Panc1 (cell line): Measurements from ENCODE around the gene GSTM5. TPM values are rescaled to one million over a fixed set of nuclear protein-coding genes. Genes with fewer than 3 reads are reported as not detected.

Experiments used
- ATAC-seq: fragments of 200-7000 bp; cut with Tn5 transposase; 2 replicates; pipeline ENCODE4 v1.9.1; 2020; ENCODE audit warnings: mild to moderate bottlenecking, moderate library complexity
- BruUV-seq: library from RNA; stranded (reverse); fragments of 400-500 nt; replicated peaks from 2 replicates; lab custom pipeline; 2021; lab: Mats Ljungman, UMichigan
- CTCF ChIA-PET: fragments of 300-600 bp; sonication (Branson Sonifier 250); formaldehyde crosslinking; loops from one replicate; lab custom pipeline; 2022; ENCODE audit warnings: antibody characterized with exemption; lab: Charles Lee
- POLR2A ChIA-PET: fragments of 300-600 bp; sonication (Branson Sonifier 250); formaldehyde crosslinking; loops from one replicate; lab custom pipeline; 2022; ENCODE audit warnings: antibody characterized with exemption; lab: Charles Lee
- DNase-seq: peaks from one replicate; pipeline ENCODE4 v3.0.0-alpha.2; 2010; ENCODE audit warnings: low read depth, low spot score
- H3K27ac ChIP-seq: 2 replicates; pipeline ENCODE4 v1.5.1; 2011; ENCODE audit warnings: mild to moderate bottlenecking, low read length, inconsistent platforms
- H3K27me3 ChIP-seq: fragments of 200-500 bp; sonication (Bioruptor generic); 2 replicates; pipeline ENCODE4 v1.6.0; 2014; ENCODE audit warnings: low read length, inconsistent platforms; ENCODE audit not compliant: control insufficient read depth, insufficient read depth
- H3K36me3 ChIP-seq: fragments of 200-500 bp; sonication (Bioruptor generic); 2 replicates; pipeline ENCODE4 v1.5.1; 2014; ENCODE audit warnings: inconsistent platforms, mild to moderate bottlenecking, low read length, moderate library complexity; ENCODE audit not compliant: control insufficient read depth, insufficient read depth
- H3K4me1 ChIP-seq: 2 replicates; pipeline ENCODE4 v1.5.1; 2011; ENCODE audit warnings: inconsistent platforms, mild to moderate bottlenecking, low read length, moderate library complexity; ENCODE audit not compliant: control insufficient read depth, insufficient read depth
- H3K4me3 ChIP-seq, 2 experiments: 2 replicates each; pipeline ENCODE4 v1.5.1; 2011 to 2012; ENCODE audit warnings: low read depth in 2 of 2, low read length in 2 of 2, mild to moderate bottlenecking in 2 of 2, inconsistent platforms in 1 of 2, moderate library complexity in 1 of 2
- H3K9me3 ChIP-seq: fragments of 200-500 bp; sonication (Bioruptor generic); 2 replicates; pipeline ENCODE4 v1.5.1; 2014; ENCODE audit warnings: low read depth, mild to moderate bottlenecking, inconsistent platforms, low read length, moderate library complexity; ENCODE audit not compliant: control insufficient read depth, insufficient read depth
- CTCF ChIP-seq: fragments of 450-650 bp; IDR thresholded peaks from 2 replicates; pipeline ENCODE4 v1.5.1; 2017; ENCODE audit warnings: mild to moderate bottlenecking
- POLR2AphosphoS5 ChIP-seq: IDR thresholded peaks from 2 replicates; pipeline ENCODE4 v1.6.1; 2012; ENCODE audit warnings: mild to moderate bottlenecking, low read depth, low read length, moderate library complexity
- SIN3A ChIP-seq: IDR thresholded peaks from 2 replicates; pipeline ENCODE4 v1.6.1; 2012; ENCODE audit warnings: low read depth, mild to moderate bottlenecking, low read length, moderate library complexity, borderline replicate concordance; ENCODE audit not compliant: insufficient read depth
- TCF7L2 ChIP-seq: IDR thresholded peaks from 2 replicates; pipeline ENCODE4 v1.6.1; 2011; ENCODE audit warnings: mild to moderate bottlenecking, low read depth, low read length, inconsistent platforms
- in situ Hi-C: cut with HindIII; loops from 2 replicates; pipeline ENCODE4 v1.10.0; 2016; ENCODE audit warnings: low sequenced_read_pairs, low pct_unique_long_range_greater_than_20kb
- intact Hi-C: fragments of 100-400 bp; cut with micrococcal nuclease; formaldehyde crosslinking; loops from one replicate; pipeline ENCODE4 v1.10.0; 2022; ENCODE audit not compliant: unreplicated experiment
- total RNA-seq: library from RNA; stranded (reverse); gene quantifications from one replicate; pipeline ENCODE4 v1.2.1, GENCODE V29; 2021; ENCODE audit not compliant: unreplicated experiment
- TF ChIP-seq, protein P1 (sequence below), 2 experiments: IDR thresholded peaks; 2 replicates each; pipeline ENCODE4 v1.6.1; 2011 to 2012; ENCODE audit warnings: low read depth in 2 of 2, control low read depth in 1 of 2, low read length in 1 of 2, mild to moderate bottlenecking in 1 of 2, moderate library complexity in 1 of 2; ENCODE audit not compliant: insufficient read depth in 1 of 2

The GSTM5 gene
- total RNA-seq, 1 experiment from 2014 or later = not detected

DNA sequence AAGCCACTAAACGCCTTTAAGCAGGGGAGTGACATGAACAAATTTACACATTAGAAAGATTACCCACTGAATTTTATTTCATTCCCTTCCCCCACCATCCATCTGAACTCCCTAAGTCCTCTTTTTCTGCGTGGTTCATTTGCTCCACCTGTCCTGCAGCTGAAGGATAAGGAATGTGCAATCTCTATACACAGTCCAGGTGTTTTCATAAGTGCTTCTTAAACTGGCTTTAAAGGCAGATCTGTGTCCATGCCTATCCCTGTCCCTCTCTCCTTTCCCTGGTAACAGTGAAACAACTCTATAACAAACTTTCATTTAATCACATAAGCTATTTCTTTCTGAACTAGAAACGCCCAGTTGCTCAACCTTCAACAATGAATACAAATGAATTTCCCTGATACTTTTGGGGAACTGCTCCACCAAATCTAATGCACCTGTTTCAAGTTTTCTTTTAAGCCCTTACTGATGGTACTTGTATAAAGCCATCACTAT lies 20.4 kb downstream of the GSTM5 start:
- Histone ChIP-seq H3K4me1 (peaks cover 3% of the 10 kb centered on the region; the same call in 1 of the 2 replicates), H3K27me3 (no peaks in the 10 kb centered on the region), H3K4me3 (no peak overlapping the region), H3K36me3 (no peaks in the 10 kb centered on the region), H3K27ac (no peak overlapping the region), H3K9me3 (no peaks in the 10 kb centered on the region)
- TF ChIP-seq CTCF (no peak), SIN3A (no peak), POLR2AphosphoS5 (no peak), TCF7L2 (no peak)
- TF ChIP-seq, protein P1, sequence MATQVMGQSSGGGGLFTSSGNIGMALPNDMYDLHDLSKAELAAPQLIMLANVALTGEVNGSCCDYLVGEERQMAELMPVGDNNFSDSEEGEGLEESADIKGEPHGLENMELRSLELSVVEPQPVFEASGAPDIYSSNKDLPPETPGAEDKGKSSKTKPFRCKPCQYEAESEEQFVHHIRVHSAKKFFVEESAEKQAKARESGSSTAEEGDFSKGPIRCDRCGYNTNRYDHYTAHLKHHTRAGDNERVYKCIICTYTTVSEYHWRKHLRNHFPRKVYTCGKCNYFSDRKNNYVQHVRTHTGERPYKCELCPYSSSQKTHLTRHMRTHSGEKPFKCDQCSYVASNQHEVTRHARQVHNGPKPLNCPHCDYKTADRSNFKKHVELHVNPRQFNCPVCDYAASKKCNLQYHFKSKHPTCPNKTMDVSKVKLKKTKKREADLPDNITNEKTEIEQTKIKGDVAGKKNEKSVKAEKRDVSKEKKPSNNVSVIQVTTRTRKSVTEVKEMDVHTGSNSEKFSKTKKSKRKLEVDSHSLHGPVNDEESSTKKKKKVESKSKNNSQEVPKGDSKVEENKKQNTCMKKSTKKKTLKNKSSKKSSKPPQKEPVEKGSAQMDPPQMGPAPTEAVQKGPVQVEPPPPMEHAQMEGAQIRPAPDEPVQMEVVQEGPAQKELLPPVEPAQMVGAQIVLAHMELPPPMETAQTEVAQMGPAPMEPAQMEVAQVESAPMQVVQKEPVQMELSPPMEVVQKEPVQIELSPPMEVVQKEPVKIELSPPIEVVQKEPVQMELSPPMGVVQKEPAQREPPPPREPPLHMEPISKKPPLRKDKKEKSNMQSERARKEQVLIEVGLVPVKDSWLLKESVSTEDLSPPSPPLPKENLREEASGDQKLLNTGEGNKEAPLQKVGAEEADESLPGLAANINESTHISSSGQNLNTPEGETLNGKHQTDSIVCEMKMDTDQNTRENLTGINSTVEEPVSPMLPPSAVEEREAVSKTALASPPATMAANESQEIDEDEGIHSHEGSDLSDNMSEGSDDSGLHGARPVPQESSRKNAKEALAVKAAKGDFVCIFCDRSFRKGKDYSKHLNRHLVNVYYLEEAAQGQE (IDR thresholded peaks at IDR 0.05; ENCODE audit: insufficient read depth in 1 of 2, low read depth in 2 of 2, low read length in 1 of 2) = no peak
- in situ Hi-C loops (no loop called here), intact Hi-C loops (no loop called here)
- ChIA-PET CTCF (no interaction called here), POLR2A (interaction anchor here (0.6 kb wide), 3 partner anchors 60 to 198 kb away, joined by 4 to 12 read pairs (median 5); no protein-coding TSS in a partner anchor)
- no peak for DNase-seq
- no TSS peak for BruUV-seq
- peak; percentile 46; the same call in 1 of the 2 replicates for ATAC-seq

- ChIA-PET POLR2A (no interaction called here), CTCF (no interaction called here)
- H3K36me3 ChIP-seq = no peaks in the 10 kb centered on the region
- no peaks in the 10 kb centered on the region for H3K27me3 ChIP-seq
- in situ Hi-C loops (no loop called here), intact Hi-C loops (no loop called here)
- peaks cover 3% of the 10 kb centered on the region; the same call in 1 of the 2 replicates for H3K4me1 ChIP-seq
- no peak overlapping the region for H3K27ac ChIP-seq
- H3K9me3 ChIP-seq = no peaks in the 10 kb centered on the region
- H3K4me3 ChIP-seq = no peak overlapping the region
- ATAC-seq = no peak
- no TSS peak for BruUV-seq
- no peak for TF ChIP-seq SIN3A
- TF ChIP-seq TCF7L2 = 0 out of 2 replicates have a peak, but pooled peaks have one; percentile 9
- DNase-seq = no peak
Observed at GRCh38 chr1:109733236-109733870, 21.3 kb downstream of the GSTM5 start.
